Fibroblast of skin of left biceps (primary cell): Measurements from ENCODE around the gene DAPP1.

Experiments used
- DNase-seq, 2 experiments: peaks; one replicate each; pipeline ENCODE4 v3.0.0-alpha.2; 2013; ENCODE audit warnings: low read depth in 2 of 2

DAPP1 gene

GRCh38 chr4:99894998-99895397 is 78.4 kb downstream of the DAPP1 start:
- no peak for DNase-seq

- DNase-seq, result no peak
These were observed 98.8 kb downstream of the DAPP1 start for GRCh38 chr4:99915449-99915848.

GRCh38 chr4:99917575-99917974 is 100.9 kb downstream of the DAPP1 start:
- DNase-seq, result no peak

- DNase-seq, result no peak
These were observed 102.0 kb downstream of the DAPP1 start for GRCh38 chr4:99918656-99919055.
